GM18520 (cell line): ENCODE measurements around the gene C22orf42.
"Not testable (repeated sequence)": the region's sequence is repeated elsewhere in the genome, so short reads cannot be mapped to it uniquely, and the experiment has no call there.

ENCODE experiments used
- ATAC-seq: cut with Tn5 transposase; IDR thresholded peaks from one replicate; pipeline ENCODE4 v1.9.1; 2021; ENCODE audit not compliant: unreplicated experiment

Gene C22orf42, protein sequence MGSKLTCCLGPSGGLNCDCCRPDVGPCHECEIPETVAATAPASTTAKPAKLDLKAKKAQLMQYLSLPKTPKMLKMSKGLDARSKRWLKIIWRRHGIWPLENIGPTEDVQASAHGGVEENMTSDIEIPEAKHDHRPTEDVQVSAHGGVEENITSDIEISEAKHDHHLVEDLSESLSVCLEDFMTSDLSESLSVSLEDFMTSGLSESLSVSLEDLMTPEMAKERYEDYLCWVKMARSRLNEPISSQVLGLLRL

DNA sequence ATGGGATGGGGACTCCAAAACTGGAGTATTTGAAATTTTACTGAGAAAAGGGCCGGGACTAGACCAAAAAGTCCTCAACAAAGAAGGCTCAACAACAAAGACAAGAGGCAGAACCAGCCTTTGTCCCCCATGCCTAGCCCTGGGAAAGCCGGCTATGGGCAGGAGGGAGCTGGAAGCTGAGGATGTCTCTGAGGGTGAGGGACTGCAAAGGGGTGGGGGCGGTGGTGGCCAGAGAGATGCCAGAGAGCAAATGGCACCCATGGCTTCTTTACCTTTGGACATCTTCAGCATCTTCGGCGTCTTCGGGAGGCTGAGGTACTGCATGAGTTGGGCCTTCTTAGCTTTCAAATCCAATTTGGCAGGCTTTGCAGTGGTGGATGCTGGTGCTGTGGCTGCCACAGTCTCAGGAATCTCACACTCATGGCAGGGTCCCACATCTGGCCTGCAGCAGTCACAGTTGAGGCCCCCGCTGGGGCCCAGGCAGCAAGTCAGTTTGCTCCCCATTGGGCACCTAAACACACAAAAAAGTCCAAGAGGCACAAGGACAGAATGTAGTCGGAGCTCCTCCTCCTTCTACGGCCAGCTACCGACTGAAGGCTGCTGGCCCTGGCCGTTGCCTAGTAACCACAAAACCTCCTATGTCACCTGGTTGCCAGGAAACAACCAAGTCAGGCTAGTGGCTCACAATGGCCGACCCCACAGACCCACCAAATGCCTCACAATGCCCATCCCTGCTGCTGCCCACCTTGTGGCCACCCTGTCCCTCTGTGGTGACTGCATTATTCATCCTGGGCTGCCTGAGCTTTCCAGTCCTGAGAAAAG is at the start of gene C22orf42:
Gene C22orf42, minus strand, starts transcription at position 592 of the 822 bp plus-strand sequence. Its CDS starts 88 bp downstream, at position 504.
- ATAC-seq = no peak

DNA sequence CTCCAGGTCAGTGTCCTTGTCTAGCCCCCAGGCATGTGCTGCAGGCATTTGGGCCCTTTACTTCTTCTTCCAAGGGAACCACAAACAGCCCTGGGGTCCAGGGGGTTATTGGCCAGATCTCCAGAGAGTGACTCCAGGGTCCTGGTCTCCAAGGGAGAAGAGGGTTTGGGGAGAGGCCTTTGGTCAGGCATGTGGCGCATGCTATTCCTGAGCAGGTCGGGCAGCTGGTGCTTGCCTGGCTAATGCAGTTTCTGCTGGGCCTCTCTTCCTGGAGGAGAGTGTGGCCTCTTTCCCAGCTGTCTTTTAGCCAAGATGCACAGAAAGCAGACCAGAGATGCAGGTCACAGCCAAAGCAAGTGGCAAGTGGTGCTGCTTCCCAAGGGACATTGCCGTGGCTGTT is 49.6 kb upstream of the C22orf42 start:
- ATAC-seq = no peak

DNA sequence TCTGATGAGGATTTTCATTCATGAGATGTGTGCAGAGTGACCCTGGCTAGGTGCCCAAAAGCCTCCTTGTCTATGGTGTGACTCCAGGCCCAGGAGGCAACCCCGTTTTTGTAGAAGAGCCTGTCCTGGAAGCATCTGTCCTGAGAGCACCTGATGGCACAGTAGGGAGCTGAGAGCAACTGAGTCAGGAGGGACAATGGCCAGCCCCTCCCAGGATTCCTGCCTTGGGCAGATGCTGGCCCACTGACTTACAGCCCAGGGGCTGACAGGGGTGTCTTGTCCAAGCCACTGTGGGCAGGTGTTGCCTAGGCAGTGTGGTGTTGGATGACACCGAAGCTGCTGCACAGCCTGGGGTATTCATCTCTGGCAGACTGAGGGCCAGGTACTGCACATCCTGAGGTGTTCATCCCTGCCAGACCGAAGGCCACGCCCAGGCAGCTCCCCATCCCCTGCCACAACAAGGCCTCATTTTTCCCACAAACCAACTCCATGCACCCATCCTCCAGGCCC is 48.9 kb upstream of the C22orf42 start:
- ATAC-seq = no peak

DNA sequence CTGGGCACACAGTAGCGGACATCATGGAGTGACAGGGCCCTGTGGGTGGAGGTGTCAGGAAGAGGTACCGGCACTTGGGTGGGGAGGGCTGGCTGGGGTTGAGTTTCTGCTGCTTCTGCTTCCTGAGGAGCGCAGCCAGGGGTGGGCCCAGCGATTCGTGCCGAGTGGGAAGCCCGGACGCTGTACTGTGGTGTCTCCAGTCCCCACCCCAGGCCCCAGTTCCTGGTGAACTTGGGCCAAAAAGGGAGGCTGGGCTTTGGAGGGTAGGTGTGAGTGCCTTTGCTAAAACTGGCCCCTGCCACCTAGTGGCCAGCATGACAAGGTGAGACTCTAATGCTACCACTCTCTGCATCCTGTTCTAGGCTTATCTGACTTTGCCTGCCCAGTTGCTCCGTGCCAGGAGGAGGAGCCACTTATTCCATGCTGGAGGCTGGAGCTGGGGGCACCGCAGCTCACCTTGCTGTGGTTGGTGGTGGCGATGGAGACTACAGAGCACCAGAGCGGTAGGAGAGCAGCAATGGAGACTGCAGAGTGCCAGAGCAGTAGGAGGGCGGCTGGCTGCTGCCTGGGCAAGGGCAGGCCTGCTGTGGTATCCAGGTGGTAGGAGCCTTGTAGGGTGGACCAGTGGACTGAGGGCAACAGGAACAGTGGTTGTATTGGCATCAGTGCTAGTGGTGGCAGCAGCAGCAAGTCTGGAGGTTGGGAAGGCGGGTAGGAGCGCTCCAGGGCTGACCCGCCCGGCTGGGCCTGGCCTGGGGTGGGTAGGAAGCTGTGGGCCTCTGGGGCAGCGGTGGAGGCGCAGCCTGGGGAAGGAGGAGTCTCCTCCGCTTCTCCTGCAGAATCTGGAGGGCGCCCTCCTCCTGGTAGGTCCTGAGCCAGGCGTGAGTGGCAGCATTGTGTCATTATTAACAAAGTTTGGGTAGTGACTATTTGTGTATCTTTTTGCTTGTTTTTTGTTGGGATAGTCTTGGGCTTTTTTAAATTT is 48.0 kb upstream of the C22orf42 start:
- ATAC-seq = no peak

DNA sequence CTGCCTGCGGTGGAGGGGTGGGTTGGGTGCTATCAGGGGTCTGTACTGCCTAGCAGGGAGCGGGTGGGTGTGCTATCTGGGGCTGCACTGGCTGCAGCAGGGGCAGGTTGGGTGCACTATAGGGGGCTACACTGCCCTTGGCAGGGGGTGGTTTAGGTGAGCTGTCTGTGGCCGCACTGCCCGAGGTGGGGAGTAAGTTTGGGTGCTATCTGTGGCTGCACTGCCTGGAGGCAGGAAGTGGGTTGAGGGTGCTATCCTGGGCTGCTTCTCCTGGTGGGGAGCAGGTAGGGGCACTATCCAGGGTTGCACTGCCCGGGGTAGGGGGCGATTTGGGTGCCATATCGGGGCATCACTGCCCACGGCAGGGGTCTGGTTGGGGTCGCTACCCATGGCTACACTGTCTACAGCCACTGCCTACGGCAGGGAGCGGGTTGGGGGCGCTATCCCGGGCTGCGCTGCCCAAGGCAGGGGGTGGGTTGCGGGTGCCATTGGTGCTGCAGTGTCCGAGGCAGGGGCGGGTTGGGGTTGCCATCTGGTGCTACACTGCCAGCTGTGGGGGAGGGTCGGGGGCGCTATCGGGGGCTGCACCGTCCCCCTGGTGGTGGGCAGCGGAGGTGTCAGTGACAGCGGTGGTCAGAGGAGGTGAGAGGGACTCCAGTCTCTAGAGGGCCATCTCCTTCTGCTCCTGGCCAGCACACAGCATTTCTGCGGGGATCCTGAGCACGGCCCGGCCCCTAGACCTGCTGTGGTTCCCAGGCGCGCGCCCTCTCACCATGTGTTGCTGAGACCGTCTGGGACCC is 47.1 kb upstream of the C22orf42 start:
- no peak for ATAC-seq

DNA sequence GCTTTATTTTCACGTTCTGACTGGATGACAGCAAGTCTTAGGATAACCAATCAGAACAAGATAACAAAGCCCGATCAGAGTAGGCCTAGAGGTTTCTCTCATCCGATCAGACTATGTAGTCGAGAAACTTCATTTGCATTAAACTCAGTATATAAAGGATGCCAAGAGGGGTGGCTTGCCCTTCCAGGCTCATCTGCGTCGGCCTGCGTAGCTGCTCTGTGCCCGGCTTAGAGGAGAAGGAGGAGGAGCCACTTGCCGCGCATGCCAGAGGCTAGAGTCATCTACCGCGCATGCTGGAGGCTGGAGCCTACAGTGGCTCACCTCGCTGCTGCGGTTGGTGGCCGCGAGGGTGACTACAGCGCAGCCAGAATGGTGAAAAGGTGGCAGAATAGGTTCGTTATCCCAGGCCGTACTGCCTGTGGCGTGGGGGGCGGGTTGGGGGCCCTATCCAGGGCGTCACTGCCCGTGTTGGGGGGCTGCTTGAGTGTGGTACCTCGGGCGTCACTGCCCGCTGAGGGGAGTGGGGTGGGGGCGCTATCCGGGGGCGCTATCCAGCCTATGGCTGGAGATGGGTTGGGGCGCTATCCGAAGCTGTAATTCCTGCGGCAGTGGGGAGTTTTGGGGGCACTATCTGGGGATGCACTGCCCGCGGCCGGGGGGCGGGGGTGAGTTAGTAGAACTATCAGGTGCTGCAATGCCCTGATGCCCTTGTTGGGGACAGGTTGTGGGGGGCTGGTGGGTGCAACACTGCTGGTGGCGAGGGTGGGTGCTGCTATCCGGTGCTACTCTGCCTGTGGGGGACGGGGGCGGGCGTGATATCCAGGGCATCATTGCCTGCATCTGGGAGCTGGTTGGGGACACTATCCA is 46.0 kb upstream of the C22orf42 start, which contains the start of gene RFPL2:
Gene RFPL2, minus strand, starts transcription at position 218 of the 867 bp plus-strand sequence. CDS start 2,622 bp downstream, outside the sequence.
- no peak for ATAC-seq

DNA sequence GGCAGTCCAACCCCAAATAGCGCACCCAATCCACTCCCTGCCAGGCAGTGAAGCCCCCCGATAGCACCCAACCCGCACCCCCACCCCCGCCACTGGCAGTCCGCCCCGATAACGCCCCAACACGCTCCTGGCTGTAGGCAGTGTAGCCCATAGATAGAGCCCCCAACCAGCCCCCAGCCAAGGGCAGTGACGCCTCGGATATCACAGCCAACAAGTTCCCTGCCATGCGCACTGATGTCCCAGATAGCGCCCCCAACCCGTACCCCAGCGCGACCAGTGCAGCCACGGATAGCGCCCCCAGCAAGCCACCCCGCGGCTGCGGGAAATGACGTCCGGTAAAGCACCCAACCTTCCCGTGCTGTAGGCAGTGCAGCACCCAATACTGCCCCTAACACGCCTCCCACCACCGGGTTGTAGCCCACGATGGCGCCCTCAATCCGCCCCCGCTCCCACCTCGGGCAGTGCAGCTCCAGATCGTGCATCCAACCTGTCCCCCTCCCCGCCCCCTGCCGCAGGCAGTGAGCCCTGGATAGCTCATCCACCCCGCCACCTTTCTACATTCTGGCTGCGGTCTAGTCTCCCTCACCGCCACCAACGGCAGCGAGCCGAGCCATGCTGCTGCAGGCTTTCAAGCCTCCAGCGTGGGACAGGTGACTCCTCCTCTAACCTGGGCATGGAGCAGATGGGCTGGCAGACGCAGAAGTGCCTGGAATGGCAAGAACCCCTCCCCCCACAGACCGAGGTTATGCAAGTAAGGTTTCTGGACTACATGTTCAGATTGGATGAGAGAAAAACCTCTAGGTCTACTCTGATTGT is 45.1 kb upstream of the C22orf42 start:
- ATAC-seq = no peak

DNA sequence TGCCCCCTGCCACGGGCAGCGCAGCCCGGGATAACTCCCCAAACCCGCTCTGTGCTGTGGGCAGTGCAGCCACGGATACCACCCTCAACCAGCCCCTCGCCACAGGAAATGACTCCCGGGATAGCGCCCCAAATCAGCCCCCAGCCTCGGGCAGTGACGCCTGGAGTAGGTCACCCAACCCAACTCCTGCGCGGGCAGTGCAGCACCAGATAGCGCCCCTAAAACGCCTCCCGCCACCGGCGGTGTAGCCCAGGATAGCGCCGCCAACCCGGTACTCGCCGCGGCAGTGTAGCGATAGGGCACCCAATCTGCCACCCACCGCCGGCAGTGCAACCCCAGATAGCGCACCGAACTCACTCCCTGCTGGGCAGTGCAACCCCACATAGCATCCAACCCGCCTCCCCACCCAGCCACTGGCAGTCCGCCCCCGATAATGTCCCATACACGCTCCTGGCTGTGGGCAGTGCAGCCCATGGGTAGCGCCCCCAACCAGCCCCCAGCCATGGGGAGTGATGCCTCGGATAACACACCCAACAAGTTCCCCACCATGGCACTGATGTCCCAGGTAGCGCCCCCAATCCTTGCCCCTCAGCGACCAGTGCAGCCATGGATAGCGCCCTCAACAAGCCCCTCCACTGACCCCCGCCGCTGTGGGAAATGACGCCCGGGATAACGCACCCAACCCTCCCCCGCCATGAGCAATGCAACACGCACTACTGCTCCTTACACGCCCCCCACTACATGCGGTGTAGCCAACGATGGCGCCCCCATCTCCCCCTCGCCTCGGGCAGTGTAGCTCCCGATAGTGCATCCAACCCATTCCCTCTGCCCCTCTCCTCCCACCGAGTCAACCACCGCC is 44.3 kb upstream of the C22orf42 start:
- no peak for ATAC-seq

DNA sequence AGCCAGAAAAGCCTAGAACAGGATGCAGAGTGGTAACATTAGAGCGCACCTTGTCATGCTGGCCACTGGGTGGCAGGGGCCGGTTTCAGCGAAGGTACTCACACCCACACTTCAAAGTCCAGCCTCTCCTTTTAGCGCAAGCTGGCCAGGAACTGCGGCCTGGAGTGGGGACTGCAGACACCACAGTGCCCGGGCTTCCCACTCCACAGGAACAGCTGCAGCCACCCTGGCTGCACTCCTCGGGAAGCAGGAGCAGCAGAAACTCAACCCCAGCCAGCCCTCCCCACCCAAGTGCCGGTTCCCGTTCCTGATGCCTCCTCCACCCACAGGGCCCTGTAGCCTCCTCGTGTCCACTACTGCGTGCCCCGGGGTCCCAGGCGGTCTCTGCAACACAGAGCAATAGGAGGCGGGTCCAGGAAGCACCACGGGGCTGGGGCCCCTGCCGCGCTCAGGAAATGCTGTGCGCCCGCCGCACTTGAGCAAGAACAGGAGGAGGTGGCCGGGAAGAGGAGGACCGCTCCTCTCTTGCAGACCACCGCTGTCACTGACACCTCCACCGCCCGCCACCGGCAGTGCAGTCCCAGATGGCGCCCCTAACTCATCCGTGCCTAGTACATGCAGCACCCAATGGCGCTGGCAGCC is 43.6 kb upstream of the C22orf42 start:
- no peak for ATAC-seq

DNA sequence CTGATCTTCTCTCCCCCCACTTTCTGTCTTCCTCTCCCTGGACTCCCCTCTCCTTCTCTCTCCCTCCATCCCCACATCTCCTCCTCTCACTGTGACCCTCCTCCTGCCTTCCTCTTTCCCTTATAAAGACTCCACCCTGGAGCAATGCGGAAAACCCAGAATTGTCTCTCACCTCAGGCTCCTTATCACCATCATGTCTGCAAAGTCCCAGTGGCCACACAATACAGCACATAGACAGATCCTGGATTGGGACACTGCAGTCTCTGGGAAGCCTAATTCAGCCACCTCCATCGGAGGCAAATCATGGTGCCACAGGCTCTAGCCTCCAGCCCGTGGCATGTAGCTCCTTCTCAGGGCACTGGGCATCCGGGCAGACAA is 43.0 kb upstream of the C22orf42 start:
- ATAC-seq = no peak

DNA sequence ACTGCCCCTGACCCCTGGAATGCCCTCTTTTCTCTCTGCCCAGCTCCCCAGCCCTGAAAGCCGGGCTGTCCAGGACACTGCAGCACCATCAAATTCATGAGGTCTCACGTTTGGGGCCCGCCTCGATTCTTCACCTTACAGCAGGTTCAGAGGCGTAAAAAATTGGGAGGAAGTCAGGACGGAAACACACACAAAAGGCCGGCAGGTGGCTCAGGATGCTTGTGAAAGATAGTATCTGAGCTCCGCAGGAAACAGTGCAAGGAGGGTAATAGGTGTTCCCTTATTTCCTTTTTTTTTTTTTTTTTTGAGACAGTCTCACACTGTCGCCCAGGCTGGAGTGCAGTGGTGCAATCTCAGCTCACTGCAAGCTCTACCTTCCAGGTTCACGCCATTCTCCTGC is 41.6 kb upstream of the C22orf42 start:
- ATAC-seq = no peak

DNA sequence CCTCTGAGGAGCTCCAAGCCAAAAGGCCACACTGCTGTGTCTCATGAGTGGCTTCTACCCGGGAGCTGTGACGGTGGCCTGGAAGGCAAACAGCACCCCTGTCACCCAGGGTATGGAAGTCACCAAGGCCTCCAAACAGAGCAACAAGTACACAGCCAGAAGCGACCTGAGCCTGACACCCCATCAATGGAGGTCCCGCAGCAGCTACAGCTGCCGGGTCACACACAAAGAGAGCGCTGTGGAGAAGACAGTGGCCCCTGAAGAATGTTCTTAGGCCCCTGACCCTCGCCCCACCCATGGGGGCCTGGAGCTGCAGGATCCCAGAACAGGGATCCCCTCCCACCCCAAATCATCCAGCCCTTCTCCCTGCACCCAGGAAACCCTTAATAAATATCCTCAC is 40.9 kb upstream of the C22orf42 start:
- ATAC-seq = no peak

DNA sequence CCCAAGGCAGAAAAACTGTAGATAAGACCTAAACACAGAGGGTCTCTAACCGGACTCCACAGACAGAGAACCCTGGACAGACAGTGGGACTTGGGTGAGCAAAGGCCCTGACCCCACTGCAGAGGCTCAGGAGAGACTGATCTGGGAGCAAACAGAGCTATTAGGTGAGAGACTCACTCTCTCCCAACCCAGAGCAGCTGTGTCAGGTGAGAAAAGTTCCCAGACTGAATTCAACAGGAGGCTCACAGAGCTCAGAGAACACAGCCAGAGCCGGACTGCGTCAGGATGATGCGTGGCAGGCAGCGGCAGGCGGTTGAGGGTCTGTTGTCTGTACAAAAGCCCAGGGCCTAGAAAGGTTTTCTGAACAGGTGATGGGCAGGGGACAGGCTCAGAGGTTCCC is 40.2 kb upstream of the C22orf42 start:
- ATAC-seq = no peak

DNA sequence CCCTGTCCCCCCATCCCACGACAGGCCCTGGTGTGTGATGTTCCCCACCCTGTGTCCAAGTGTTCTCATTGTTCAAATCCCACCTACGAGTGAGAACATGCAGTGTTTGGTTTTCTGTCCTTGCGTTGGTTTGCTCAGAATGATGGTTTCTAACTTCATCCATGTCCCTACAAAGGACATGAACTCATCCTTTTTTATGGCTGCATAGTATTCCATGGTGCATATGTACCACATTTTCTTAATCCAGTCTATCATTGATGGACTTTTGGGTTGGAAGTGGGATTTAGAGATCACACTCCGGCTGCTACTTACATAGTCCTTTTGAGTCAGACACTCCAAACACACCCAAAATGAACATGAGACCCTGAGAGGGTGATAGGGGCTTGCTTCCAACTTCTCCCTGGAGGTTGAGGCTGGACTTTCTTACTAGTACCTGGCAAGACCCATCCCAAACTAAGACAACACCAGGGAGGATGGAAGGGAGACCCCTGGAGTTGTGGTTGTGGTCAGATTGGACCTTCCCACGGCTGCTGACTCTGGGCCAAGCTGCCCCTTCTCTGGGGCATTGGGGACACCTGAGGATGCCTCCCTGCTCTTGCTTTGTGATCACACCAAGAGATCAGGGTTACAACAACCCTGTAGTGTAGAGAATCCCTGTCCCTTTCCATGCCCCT is 38.6 kb upstream of the C22orf42 start:
- ATAC-seq = not testable (repeated sequence)

DNA sequence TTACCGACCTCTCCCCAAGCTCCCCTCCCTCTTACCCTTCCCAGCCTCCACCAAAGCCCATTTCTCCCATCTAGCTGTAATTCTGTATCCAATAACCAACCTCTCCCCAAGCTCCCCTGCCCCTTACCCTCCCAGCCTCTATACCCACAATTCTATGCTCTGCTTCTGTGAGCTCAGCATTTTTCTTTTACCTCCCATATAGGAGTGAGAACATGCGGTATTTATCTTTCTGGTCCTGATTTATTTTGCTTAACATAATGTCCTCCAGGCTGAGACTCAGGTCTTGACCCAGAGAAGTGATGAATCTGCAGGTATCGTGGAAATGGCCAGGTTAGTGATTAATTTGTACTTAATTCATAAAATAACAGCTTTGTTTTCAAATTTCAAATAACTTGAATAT is 36.8 kb upstream of the C22orf42 start:
- not testable (repeated sequence) for ATAC-seq

DNA sequence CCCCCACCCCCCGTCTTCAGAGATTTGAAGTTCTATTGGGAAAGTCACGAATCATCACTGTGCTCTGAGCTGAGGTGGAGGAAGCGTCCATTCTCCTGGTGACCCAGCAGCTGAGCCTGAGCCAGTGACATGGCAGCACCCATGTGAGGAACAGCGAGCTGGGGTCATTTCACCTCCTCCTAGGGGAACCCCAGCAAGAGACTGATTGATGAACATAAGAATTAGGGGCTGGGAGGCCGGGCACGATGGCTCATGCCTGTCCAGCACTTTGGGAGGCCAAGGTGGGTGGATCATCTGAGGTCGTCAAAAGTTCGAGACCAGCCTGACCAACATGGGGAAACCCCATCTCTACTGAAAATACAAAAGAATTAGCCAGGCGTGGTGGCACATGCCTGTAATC is 34.2 kb upstream of the C22orf42 start:
- ATAC-seq = not testable (repeated sequence)
